GM19025 (cell line): ENCODE measurements around the gene ZCCHC17.
"Not testable (repeated sequence)": the region's sequence is repeated elsewhere in the genome, so short reads cannot be mapped to it uniquely, and the experiment has no call there.

Experiments used
- ATAC-seq: cut with Tn5 transposase; IDR thresholded peaks from one replicate; pipeline ENCODE4 v1.9.1; 2021; ENCODE audit warnings: mild to moderate bottlenecking, low read depth, moderate library complexity; ENCODE audit not compliant: unreplicated experiment

ZCCHC17 gene

GRCh38 chr1:31296486-31297276, at the start of gene ZCCHC17, which contains the start of gene SNRNP40:
Gene ZCCHC17, plus strand, starts transcription at chr1:31297032. Its CDS starts 13,067 bp downstream, at chr1:31310099.
Gene SNRNP40, minus strand, starts transcription at chr1:31296788. Its CDS starts 37 bp downstream, at chr1:31296751.
- peak; percentile 96 for ATAC-seq

- ATAC-seq = no peak
Observed at GRCh38 chr1:31248276-31248675, 48.6 kb upstream of the ZCCHC17 start.

- no peak for ATAC-seq
Observed at GRCh38 chr1:31249854-31250253, 47.0 kb upstream of the ZCCHC17 start.

- ATAC-seq = no peak
Observed at GRCh38 chr1:31257213-31257612, 39.6 kb upstream of the ZCCHC17 start.

GRCh38 chr1:31258581-31258980, 38.3 kb upstream of the ZCCHC17 start:
- no peak for ATAC-seq

GRCh38 chr1:31259746-31260145, 37.1 kb upstream of the ZCCHC17 start:
- ATAC-seq = no peak

- ATAC-seq = no peak
Observed at GRCh38 chr1:31261916-31262315, 34.9 kb upstream of the ZCCHC17 start.

- not testable (repeated sequence) for ATAC-seq
Observed at GRCh38 chr1:31262393-31262792, 34.4 kb upstream of the ZCCHC17 start.

GRCh38 chr1:31263408-31263807, 33.4 kb upstream of the ZCCHC17 start:
- no peak for ATAC-seq

GRCh38 chr1:31264790-31265386, 31.9 kb upstream of the ZCCHC17 start:
- no peak for ATAC-seq

- no peak for ATAC-seq
Observed at GRCh38 chr1:31266547-31266946, 30.3 kb upstream of the ZCCHC17 start.

GRCh38 chr1:31272369-31272768, 24.5 kb upstream of the ZCCHC17 start:
- ATAC-seq = no peak

GRCh38 chr1:31273619-31274018, 23.2 kb upstream of the ZCCHC17 start:
- ATAC-seq = no peak

- ATAC-seq = not testable (repeated sequence)
Observed at GRCh38 chr1:31282426-31282825, 14.4 kb upstream of the ZCCHC17 start.

- not testable (repeated sequence) for ATAC-seq
Observed at GRCh38 chr1:31287791-31288190, 9.0 kb upstream of the ZCCHC17 start.

GRCh38 chr1:31289021-31289420, 7.8 kb upstream of the ZCCHC17 start:
- no peak for ATAC-seq

- ATAC-seq = no peak
Observed at GRCh38 chr1:31295874-31296485, 852 bp upstream of the ZCCHC17 start.

- no peak for ATAC-seq
Observed at GRCh38 chr1:31297277-31298247, 730 bp downstream of the ZCCHC17 start.

- ATAC-seq = no peak
Observed at GRCh38 chr1:31299365-31299764, 2.5 kb downstream of the ZCCHC17 start.

GRCh38 chr1:31300193-31300592, 3.4 kb downstream of the ZCCHC17 start:
- ATAC-seq = no peak
